Large intestine (tissue), 3 donors: Measurements from ENCODE around the gene ALDH7A1. TPM values are rescaled to one million over a fixed set of nuclear protein-coding genes. Genes with fewer than 3 reads are reported as not detected.
"Not testable (repeated sequence)": the region's sequence is repeated elsewhere in the genome, so short reads cannot be mapped to it uniquely, and the experiment has no call there.

Experiments used
- DNase-seq, 2 donors: peaks; one replicate each; pipeline versions ENCODE4 v3.0.0 to v3.0.0-alpha.2; 2013
- H3K27ac ChIP-seq: one replicate; pipeline ENCODE4 v1.5.1; 2013; ENCODE audit warnings: low read length
- H3K27me3 ChIP-seq: 2 replicates; pipeline ENCODE4 v1.6.1; 2013; ENCODE audit warnings: low read length; ENCODE audit not compliant: control insufficient read depth, insufficient read depth
- H3K36me3 ChIP-seq: 2 replicates; pipeline ENCODE4 v1.6.1; 2013; ENCODE audit warnings: low read length; ENCODE audit not compliant: control insufficient read depth, insufficient read depth
- H3K4me1 ChIP-seq: one replicate; pipeline ENCODE4 v1.6.1; 2013; ENCODE audit warnings: low read length; ENCODE audit not compliant: control insufficient read depth, insufficient read depth
- H3K4me3 ChIP-seq: one replicate; pipeline ENCODE4 v1.5.1; 2013; ENCODE audit warnings: low read length
- H3K9me3 ChIP-seq: one replicate; pipeline ENCODE4 v1.6.1; 2013; ENCODE audit warnings: mild to moderate bottlenecking, low read depth, low read length, moderate library complexity; ENCODE audit not compliant: control insufficient read depth
- WGBS: methylation state at CpG from one replicate; pipeline ENCODE4 v1.1.5; 2013; ENCODE audit warnings: low lambda C conversion rate; ENCODE audit not compliant: insufficient coverage; 5-methylcytosine and 5-hydroxymethylcytosine counted together
- polyA plus RNA-seq: library from polyadenylated mRNA; unstranded; fragments of 120-200 nt; gene quantifications from one replicate; pipeline ENCODE4 v1.2.1, GENCODE V29; 2013

Gene ALDH7A1
- polyA plus RNA-seq, 1 donor = 66.4 TPM

DNA sequence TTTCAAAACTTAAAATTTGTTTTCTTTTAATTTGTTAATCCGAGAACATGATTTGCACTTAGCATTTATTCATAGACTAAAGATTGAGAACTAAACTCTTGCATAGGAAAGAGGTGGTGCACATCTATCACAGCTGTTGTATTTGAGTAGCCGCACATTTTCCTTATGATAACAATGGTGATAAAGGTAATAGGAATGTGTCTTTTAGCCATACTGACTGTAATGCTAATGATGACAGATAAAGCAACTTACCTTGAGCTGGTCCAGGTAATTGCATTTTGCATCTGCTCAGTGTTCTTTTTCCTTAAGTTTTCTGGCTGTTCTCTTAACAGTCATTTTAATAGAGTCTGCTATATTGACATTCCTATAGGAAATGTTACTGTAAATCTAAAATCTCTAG, 24.8 kb upstream of the ALDH7A1 start:
- no peaks in the 10 kb centered on the region for H3K9me3 ChIP-seq
- DNase-seq = no peak
- WGBS = 80% methylated on average over 1 of the region's 2 CpGs
- H3K36me3 ChIP-seq = peaks cover 43% of the 10 kb centered on the region
- H3K27me3 ChIP-seq = no peaks in the 10 kb centered on the region
- H3K27ac ChIP-seq = no peak overlapping the region
- no peak overlapping the region for H3K4me3 ChIP-seq
- H3K4me1 ChIP-seq = no peaks in the 10 kb centered on the region

DNA sequence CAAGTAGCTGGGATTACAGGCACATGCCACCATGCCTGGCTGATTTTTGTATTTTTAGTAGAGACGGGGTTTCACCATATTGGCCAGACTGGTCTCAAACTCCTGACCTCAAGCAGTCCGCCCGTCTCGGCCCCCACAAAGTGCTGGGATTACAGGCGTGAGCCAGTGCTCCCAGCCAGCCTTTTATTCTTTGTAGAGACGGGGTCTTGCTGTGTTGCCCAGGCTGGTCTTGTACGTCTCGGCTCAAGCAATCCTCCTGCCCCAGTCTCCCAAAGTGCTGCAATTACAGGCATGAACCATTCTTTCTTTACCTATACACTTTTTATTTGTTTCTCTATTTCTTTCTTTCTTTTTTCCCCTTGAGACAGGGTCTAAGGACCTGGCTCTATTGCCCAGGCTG, 22.6 kb upstream of the ALDH7A1 start:
- not testable (repeated sequence) for DNase-seq, H3K4me1 ChIP-seq, H3K9me3 ChIP-seq, H3K27ac ChIP-seq, H3K27me3 ChIP-seq, H3K4me3 ChIP-seq
- H3K36me3 ChIP-seq = peaks cover 49% of the 10 kb centered on the region
- no CpG with 5 or more reads among the region's 8 CpGs for WGBS

DNA sequence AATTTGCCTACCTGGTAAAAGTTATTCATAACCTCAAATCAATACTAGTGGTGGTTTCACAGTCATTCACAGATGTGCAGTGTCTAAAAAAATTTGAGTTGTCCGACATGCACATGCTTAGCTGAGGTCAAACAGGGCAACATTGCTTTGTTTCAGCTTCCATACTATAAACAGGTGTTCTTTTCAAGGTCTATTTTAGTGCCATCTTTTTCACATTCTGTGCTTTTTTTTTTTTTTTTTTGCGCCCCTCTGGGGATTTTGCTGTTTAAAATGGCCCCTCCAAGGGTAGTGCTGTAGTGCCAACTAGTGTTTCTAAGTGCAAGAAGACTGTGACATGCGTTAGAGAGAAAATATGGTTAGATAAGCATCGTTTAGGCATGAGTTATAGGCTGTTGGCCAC, 20.3 kb upstream of the ALDH7A1 start:
- H3K36me3 ChIP-seq = peaks cover 57% of the 10 kb centered on the region

DNA sequence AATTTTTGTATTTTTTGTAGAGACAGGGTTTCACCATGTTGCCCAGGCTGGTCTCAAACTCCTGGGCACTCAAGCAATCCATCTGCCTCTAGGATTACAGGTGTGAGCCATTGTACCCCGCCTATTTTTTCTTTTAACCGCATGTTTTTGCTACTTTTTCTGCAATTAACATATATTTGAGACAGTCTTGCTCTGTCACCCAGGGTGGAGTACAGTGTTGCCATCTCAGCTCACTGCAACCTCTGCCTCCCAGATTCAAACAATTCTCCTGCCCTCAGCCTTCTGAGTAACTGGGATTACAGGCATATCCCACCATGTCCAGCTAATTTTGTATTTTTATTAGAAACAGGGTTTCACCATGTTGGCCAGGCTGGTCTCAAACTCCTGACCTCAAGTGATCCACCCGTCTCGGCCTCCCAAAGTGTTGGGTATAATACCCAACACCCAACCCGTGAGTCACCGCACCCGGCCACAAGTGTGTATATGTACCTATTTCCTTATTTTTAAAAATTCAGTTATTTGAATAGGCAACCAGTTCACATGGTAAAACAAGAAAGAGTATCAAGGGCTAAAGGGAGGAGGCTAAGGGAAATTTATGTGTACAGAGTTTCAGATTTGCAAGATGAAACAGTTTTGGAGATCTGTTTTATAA, 19.0 kb upstream of the ALDH7A1 start:
- WGBS = 98% methylated on average over 5 of the region's 7 CpGs
- DNase-seq = no peak
- Histone ChIP-seq H3K27me3 (no peaks in the 10 kb centered on the region), H3K27ac (no peak overlapping the region), H3K4me1 (no peaks in the 10 kb centered on the region), H3K9me3 (no peaks in the 10 kb centered on the region), H3K4me3 (no peak overlapping the region), H3K36me3 (peaks cover 61% of the 10 kb centered on the region)

More for the DNA sequence above, 20.3 kb upstream of the ALDH7A1 start:
- Histone ChIP-seq H3K27me3 (no peaks in the 10 kb centered on the region), H3K4me1 (no peaks in the 10 kb centered on the region), H3K9me3 (no peaks in the 10 kb centered on the region), H3K4me3 (no peak overlapping the region), H3K27ac (no peak overlapping the region)
- no peak for DNase-seq
- 95% methylated on average over 3 of the region's 4 CpGs for WGBS

DNA sequence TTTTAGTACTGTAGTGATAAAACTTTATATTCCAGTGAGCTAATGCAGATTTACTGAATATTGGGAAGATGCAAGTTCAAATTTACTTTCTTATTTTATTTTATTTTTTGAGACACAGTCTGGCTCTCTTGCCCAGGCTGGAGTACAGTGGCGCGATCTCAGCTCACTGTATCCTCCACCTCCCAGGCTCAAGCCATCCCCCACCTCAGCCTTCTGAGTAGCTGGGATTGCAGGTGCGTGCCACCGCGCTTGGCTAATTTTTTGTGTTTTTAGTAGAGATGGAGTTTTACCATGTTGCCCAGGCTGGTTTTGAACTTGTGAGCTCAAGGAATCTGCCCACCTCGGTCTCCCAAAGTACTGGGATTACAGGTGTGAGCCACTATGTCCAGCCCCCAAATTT, 15.6 kb upstream of the ALDH7A1 start:
- peaks cover 52% of the 10 kb centered on the region for H3K36me3 ChIP-seq
- WGBS = 100% methylated on average over 1 of the region's 6 CpGs

DNA sequence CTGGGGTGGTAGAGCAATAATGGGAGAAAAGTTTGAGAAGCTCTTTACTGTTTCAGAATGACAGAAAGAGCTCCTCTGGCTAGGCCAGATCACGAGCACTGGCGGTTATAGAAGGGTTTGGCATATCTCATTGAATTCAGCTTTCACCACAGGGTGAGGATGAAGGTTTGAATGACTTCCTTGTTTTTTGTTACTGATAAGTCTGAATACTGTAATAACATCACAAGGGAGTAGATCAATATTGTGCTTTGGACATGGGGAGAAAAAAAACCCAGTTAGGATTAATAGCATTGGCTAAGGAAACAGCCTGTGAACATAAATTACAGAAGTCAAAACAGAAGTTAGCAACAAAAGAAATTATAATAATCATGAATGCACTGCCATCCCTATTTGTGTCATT, 15.1 kb upstream of the ALDH7A1 start:
- H3K36me3 ChIP-seq = peaks cover 53% of the 10 kb centered on the region
- H3K9me3 ChIP-seq = no peaks in the 10 kb centered on the region
- no peak overlapping the region for H3K27ac ChIP-seq
- 90% methylated on average over 2 of the region's 2 CpGs for WGBS
- no peaks in the 10 kb centered on the region for H3K4me1 ChIP-seq
- no peak for DNase-seq
- no peaks in the 10 kb centered on the region for H3K27me3 ChIP-seq
- no peak overlapping the region for H3K4me3 ChIP-seq

More for the DNA sequence above, 15.6 kb upstream of the ALDH7A1 start:
- Histone ChIP-seq H3K27me3 (no peaks in the 10 kb centered on the region), H3K27ac (no peak overlapping the region), H3K4me1 (no peaks in the 10 kb centered on the region), H3K9me3 (no peaks in the 10 kb centered on the region), H3K4me3 (no peak overlapping the region)
- DNase-seq = no peak

DNA sequence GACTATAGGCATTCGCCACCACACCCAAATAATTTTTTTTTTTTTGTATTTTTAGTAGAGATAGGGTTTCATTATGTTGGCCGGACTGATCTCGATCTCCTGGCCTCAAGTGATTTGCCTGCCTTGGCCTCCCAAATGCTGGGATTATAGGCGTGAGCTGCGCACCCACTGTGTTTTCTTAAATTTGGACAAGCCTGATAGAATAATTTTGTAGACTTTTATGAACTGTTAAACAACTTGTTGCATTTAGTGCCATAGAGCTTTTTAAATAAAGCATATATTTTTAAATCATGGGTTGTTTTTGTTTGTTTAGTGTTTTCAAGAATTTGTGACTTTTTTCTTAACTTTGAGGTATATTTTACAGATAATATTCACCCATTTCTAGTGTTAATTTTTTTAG, 10.5 kb upstream of the ALDH7A1 start:
- WGBS = no CpG with 5 or more reads among the region's 5 CpGs
- Histone ChIP-seq H3K36me3 (peaks cover 34% of the 10 kb centered on the region), H3K4me3 (no peak overlapping the region)

DNA sequence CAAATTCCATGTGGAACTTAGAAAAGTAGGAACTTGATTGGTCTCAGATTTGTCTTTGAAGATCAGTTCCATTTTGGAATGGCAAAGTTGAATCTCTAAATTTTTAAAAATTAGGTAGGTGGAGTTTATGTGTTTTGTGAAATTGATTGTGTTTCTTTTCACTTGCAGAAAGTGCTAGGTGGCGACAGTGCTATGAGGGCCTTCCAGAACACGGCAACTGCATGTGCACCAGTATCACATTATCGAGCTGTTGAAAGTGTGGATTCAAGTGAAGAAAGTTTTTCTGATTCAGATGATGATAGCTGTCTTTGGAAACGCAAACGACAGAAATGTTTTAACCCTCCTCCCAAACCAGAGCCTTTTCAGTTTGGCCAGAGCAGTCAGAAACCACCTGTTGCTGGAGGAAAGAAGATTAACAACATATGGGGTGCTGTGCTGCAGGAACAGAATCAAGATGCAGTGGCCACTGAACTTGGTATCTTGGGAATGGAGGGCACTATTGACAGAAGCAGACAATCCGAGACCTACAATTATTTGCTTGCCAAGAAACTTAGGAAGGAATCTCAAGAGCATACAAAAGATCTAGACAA, 8.5 kb upstream of the ALDH7A1 start:
- no peak overlapping the region for H3K4me3 ChIP-seq
- H3K9me3 ChIP-seq = no peaks in the 10 kb centered on the region
- H3K27me3 ChIP-seq = no peaks in the 10 kb centered on the region
- H3K4me1 ChIP-seq = peaks cover 5% of the 10 kb centered on the region
- DNase-seq = no peak
- WGBS = no CpG with 5 or more reads among the region's 6 CpGs
- H3K36me3 ChIP-seq = peaks cover 22% of the 10 kb centered on the region
- no peak overlapping the region for H3K27ac ChIP-seq

More for the DNA sequence above, 10.5 kb upstream of the ALDH7A1 start:
- no peaks in the 10 kb centered on the region for H3K9me3 ChIP-seq
- no peak for DNase-seq
- H3K27me3 ChIP-seq = no peaks in the 10 kb centered on the region
- H3K4me1 ChIP-seq = peaks cover 2% of the 10 kb centered on the region
- no peak overlapping the region for H3K27ac ChIP-seq

DNA sequence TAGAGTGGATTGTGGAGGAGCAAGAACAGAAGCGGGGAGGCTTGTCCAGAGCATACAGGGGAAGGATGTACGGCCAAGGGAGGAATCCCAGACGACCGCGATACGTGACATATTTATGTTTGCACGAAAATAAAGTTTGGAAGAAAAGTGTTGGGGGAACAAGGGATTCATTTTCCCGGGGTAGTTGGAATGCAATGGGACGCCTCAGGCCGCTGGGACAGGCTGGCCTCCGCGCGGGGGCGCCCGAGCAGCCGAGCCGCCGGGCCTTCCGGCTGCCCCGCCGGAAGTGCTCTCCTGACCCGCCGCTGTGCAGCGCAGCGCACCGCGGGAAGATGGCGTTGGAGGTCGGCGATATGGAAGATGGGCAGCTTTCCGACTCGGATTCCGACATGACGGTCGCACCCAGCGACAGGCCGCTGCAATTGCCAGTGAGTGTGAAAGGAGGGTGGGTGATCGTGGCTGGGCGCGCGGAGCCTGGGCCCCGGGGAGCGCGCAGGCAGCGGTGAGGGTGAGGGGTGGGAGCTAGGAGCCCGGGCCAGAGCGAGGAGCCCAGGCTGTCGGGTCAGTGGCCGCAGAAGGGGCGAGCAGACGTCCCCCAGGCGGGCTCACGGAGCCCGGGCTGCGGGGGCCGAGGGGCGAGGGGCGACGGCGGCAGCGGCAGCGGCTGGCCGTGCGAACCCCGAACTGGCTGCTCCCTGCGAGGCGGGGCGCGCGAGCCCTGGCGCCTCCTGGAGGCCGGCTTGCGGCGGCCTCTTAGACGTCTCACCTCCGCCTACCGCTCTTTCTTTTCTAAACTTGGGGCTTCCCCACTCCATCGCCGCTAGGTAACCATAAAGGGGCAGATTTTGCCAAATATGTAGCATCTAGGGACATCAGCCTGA, 5.9 kb upstream of the ALDH7A1 start, which contains the start of gene PHAX:
Gene PHAX (plus strand): TSS at position 317 of the 881 bp plus-strand sequence. CDS start 16 bp downstream, at position 333.
- Histone ChIP-seq H3K9me3 (no peaks in the 10 kb centered on the region), H3K4me1 (peaks cover 5% of the 10 kb centered on the region), H3K4me3 (peak within 1 kb of the TSS; percentile 89), H3K27me3 (no peaks in the 10 kb centered on the region), H3K36me3 (peaks cover 17% of the 10 kb centered on the region), H3K27ac (peak within 1 kb of the TSS; percentile 64)
- peak; percentile 78 to 87 for DNase-seq
- WGBS = 67% methylated on average over 2 of the region's 79 CpGs

DNA sequence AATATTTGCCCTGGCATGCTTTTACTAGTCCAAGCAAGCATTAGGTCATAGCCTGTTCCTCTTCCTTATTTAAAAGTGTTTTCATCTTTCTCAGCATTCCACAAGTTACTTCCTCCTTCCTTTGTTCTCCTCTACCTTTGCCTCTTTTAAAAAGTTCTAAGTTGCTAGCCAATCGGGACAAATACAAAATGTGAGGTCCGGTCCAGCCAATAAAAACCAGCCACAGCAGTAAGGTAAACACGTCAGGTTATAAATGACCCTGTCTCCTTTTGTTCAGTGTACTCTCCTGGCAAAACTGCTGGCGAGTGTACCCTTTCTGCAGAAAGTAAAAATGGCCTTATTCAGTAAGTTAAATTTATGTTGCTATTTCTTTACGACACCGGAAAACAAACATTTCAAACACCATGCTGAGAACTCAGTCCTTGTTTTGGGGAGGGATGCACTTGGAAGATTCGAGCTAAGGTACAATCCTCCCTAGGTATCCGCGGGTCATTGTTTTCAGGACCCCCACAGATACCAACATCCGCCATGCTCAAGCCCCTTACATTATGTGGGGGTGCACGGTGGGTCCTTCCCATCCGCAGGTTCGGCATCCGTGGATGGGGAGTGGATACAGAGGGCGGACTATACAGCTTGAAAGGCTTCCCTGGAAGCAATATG, 5.1 kb upstream of the ALDH7A1 start:
- H3K9me3 ChIP-seq, H3K4me1 ChIP-seq, H3K27me3 ChIP-seq, DNase-seq: not testable (repeated sequence)
- H3K36me3 ChIP-seq = peaks cover 13% of the 10 kb centered on the region
- peak overlapping the region; percentile 64 for H3K27ac ChIP-seq
- peak overlapping the region; percentile 89 for H3K4me3 ChIP-seq
- WGBS = no CpG with 5 or more reads among the region's 15 CpGs
